Ramos (cell line): ENCODE measurements around the gene BTBD9.

Experiments used
- in situ Hi-C: fragments of 300-500 bp; cut with MboI; formaldehyde crosslinking; loops from one replicate; pipeline ENCODE4 v1.14.3; 2022; ENCODE audit warnings: low sequenced_read_pairs; ENCODE audit not compliant: unreplicated experiment

The BTBD9 gene

DNA sequence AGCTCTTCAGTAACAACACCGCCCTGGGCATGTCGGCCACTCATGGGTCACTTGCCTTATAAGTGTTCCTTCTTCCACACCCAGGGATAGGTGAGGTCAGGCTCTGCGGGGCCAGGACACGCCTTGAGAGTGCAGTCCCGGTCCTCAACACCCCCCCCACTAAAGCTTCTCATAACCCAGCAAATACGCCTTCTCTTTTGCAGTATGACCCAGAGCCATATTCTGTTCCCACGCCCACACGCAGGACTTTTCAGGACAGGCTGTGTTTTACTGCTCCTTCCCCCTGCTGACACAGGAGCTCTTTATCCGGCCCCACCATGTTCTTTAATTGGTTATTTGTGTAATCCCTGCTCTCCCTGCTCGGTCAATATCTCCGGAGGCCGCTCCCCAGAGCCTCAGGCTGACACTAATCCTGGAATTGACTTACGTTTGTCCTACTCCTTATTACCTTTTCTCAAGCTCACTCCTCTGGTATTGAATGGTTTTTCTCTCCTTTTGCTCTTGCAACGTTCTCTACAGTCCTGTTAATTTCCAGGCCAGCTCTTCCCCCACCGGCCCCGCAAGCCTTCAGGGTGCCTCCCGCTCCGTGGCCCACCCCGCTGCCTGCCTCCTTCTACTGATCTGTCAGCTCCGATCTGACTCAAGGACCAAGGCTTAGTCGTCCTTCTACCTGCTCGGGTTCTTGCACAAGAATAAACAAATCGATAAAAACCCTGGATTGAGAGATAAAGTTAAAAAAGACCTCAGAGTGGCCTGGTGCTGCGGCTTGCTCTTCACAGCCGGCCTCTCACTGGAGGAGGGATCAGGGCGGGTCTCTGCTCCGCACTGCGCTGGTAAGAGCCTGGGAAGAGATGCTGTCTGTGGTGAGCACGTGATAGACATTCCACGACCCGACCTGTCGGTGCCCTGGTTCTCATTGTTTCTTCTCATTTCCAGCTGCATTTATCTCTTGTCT, 462.7 kb downstream of the BTBD9 start:
- in situ Hi-C loops = no loop called here

DNA sequence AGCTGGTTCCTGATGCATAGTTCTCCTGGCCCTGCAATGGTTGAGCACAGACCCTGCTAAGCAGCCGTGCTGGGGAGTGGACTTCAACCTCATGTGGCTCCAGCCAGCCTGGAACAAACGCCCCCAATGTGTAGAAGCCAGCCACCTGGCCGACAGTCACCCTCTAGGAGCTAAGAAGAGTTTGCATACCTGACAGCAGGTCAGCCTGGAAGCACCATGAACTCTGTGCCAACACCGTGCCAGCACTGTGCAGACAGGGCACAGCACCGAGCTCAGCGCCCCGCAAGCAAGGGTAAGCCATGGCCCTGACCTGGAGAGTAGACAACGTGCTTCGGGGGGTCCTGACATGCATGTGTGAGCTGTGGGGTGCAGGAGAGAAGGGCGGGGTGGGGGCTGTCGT, 463.9 kb downstream of the BTBD9 start:
- in situ Hi-C loops = no loop called here

GRCh38 chr6:38174806-38175495, 464.8 kb downstream of the BTBD9 start:
- in situ Hi-C loops = no loop called here

- in situ Hi-C loops = no loop called here
Measured at GRCh38 chr6:38174315-38174714, 465.4 kb downstream of the BTBD9 start.

DNA sequence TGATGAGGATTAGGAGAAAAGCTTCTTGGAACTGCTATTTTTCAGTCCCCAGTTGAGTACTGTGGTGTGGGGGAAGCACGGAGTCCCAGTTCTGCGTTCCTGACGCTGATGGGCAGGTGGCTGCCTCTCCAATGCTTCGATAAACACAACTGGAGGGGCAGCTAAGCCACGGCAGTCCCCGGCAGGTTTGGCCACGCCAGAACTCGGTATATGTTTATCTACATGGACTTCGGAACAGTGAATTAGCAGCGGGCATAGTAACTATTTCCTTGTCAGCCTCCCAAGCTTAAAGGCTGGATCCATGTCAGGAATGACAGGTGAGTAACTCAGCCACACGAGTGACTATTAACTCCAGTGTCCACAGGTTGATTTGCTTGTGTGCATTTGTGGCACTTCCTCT, 465.8 kb downstream of the BTBD9 start:
- in situ Hi-C loops = no loop called here

DNA sequence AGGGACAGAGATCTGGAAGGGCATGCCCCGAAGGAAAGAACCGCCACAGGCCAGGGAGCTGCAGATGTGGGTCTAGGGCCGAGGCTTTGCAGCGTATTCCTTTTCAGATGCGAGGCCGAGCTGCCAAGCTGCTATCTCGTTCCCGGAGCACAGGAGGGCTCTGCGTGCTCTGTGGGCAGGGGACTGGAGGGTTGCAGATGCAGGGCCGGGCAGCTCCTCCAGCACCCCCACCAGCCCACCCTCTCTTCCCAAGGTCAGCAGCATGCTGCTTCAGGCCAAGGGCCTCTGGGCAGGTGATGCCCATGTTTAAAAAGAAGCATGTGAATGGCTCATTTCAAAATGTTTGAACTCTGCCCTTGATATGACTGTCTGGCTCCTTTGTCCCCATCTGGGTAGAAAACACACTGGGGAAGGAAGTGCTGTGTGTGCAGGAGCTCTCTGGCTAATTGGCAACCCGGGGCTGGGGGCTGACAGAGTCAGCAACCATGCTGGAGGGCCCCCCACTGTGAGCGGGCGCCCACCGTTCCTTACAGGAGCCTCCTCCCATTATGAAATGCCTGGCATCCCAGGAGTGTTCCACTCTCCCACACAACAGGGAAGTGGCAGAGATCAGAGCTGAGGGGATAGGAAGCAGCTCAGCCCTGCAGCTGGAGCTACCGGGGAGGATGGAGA, 466.9 kb downstream of the BTBD9 start:
- in situ Hi-C loops = no loop called here

DNA sequence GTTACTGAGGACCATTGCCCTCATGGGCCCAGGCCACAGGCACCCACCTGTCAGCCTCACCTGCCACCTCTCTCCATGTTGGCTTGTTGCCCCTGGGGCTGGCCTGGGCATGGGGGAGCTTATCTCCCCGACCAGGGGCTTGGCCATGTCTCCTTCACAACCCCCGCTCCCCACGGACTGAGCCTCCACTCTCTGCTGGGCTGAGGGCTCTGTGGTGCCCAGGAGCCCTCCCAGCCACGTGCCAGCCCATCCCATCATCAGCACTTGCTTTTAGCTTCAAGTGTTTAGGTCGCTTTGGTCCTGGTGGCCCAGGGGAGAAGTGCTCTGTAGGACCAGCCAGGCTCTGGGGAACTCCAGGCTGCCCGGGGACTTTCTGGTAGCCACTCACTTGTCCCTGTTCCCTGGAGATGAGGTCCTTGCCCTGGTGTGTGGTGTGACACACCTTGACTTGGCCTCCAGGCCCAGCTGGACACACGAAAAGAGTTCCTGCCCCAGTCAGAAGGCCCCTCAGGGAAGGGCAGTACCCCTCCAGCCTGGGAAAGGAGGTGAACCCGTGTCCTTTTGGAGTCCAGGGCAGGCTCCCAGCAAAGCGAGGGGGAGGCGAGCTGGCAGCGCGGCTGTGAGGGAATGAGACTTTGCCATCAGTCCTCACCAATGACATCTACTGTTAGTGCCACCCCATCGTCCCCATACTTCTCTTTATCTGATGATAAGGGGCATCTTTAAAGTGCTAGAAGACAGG, 467.6 kb downstream of the BTBD9 start:
- in situ Hi-C loops = no loop called here

- in situ Hi-C loops = no loop called here
Measured at GRCh38 chr6:38170666-38171355, 468.9 kb downstream of the BTBD9 start.

DNA sequence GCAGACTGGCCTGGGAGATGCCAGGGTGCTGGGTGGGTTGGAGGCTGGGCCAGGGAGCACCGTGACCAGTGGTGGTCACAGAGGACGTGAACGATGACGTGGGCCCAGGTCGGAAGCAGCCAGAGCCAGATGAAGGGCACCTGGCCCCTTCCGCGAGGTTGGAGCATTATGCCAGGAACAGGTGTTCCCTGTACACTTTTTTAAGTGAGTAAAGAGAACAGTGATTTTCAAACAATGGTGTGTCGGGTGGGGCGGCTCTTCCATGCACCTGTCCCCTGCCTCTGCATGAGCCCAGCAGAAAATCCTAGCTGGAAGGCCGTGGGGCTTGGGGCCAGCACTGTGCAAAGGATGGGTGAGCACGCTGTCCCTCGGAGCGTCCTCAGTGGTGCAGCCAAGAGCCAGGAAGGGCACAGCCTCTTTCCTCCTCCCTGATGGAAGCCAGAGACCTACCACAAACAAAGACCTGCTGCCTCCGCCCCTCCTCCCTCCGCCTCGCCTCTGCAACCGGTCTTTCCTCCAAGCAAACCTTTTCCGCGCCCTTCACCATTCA, 469.7 kb downstream of the BTBD9 start:
- in situ Hi-C loops = no loop called here

GRCh38 chr6:38169221-38169976, 470.3 kb downstream of the BTBD9 start:
- in situ Hi-C loops = no loop called here

- in situ Hi-C loops = no loop called here
Measured at GRCh38 chr6:38168699-38169098, 471.0 kb downstream of the BTBD9 start.

DNA sequence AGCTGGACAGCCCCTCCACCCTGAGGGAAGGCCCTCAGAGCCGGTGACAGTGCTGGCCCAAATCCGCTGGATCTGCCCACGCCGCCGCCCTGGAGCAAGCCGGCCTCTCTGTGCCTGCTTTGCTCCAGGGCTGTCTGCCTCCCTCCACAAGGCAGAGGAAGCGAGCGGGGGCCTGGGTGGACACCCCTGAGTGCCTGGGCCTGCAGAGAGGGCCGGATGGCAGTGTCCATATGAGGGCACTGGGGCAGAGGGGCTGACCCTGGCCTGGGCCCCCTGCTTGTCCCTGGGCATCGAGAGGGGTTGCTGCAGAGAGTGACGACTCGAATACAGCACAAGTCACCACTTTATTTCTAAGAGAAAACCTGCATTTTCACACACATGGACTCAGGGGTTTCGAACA, 471.6 kb downstream of the BTBD9 start:
- in situ Hi-C loops = no loop called here

GRCh38 chr6:38167598-38167997, 472.1 kb downstream of the BTBD9 start:
- in situ Hi-C loops = no loop called here

GRCh38 chr6:38166411-38167240, 473.1 kb downstream of the BTBD9 start:
- in situ Hi-C loops = no loop called here

DNA sequence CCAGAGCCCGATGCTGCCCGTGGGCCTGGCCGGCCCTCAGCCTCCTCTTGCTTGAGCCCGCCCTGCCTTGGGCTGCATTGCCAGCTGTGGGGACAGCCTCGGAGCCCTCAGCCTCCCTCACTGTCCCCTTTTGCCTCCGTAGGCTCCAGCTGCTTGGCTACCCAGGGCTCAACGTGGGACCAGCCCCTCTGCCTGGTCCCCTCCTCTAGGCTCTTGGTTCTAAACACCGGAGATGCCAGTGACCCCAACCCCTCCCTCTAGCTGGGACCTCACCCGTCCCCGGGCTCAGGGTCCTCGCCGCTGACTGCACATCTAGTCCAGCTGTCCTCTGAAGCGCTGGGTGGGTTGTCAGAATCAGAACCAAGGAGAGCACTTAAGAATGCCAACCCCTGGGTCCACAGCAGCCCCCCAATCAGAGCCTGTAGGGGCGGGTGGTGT, 475.0 kb downstream of the BTBD9 start:
- in situ Hi-C loops = no loop called here

- in situ Hi-C loops = no loop called here
Measured at GRCh38 chr6:38164131-38164481, 475.6 kb downstream of the BTBD9 start.

GRCh38 chr6:38163186-38164130, 476.3 kb downstream of the BTBD9 start:
- in situ Hi-C loops = no loop called here
